ENCODE data around the gene RFC2.

RFC2 gene

GRCh38 chr7:74272305-74273038 lies 18.3 kb upstream of the RFC2 start:
- in situ Hi-C loops (cut with MboI; ENCODE audit: low sequenced_read_pairs, unreplicated experiment), result no loop called here
- peak; percentile 89 for DNase-seq (ENCODE audit: low spot score)
- TF ChIP-seq CTCF (IDR thresholded peaks at IDR 0.05; ENCODE audit: borderline replicate concordance, control extremely low read depth, extremely low read depth, insufficient read depth, missing control alignments), result no peak

- in situ Hi-C loops (cut with MboI; ENCODE audit: low sequenced_read_pairs, unreplicated experiment), result no loop called here
- no peak for DNase-seq (ENCODE audit: low spot score)
- no peak for TF ChIP-seq CTCF (IDR thresholded peaks at IDR 0.05; ENCODE audit: borderline replicate concordance, control extremely low read depth, extremely low read depth, insufficient read depth, missing control alignments)
These were observed 17.5 kb upstream of the RFC2 start for GRCh38 chr7:74271742-74272141.

- in situ Hi-C loops (cut with MboI; ENCODE audit: low sequenced_read_pairs, unreplicated experiment), result no loop called here
- TF ChIP-seq CTCF (IDR thresholded peaks at IDR 0.05; ENCODE audit: borderline replicate concordance, control extremely low read depth, extremely low read depth, insufficient read depth, missing control alignments), result no peak
- peak; percentile 74 for DNase-seq (ENCODE audit: low spot score)
These were observed 15.6 kb upstream of the RFC2 start for GRCh38 chr7:74269757-74270277.

GRCh38 chr7:74267756-74268565 lies 13.8 kb upstream of the RFC2 start:
- TF ChIP-seq CTCF (IDR thresholded peaks at IDR 0.05; ENCODE audit: borderline replicate concordance, control extremely low read depth, extremely low read depth, insufficient read depth, missing control alignments), result no peak
- no peak for DNase-seq (ENCODE audit: low spot score)
- in situ Hi-C loops (cut with MboI; ENCODE audit: low sequenced_read_pairs, unreplicated experiment), result no loop called here

GRCh38 chr7:74266191-74266963 lies 12.2 kb upstream of the RFC2 start:
- in situ Hi-C loops (cut with MboI; ENCODE audit: low sequenced_read_pairs, unreplicated experiment), result no loop called here
- DNase-seq (ENCODE audit: low spot score), result peak; percentile 16
- no peak for TF ChIP-seq CTCF (IDR thresholded peaks at IDR 0.05; ENCODE audit: borderline replicate concordance, control extremely low read depth, extremely low read depth, insufficient read depth, missing control alignments)
